ENCODE data around the gene PCSK5. TPM values are rescaled to one million over a fixed set of nuclear protein-coding genes. Genes with fewer than 3 reads are reported as not detected.

Gene PCSK5
- total and polyA plus RNA-seq, 2 experiments from 2014 or later = 59.1 to 71.7 TPM

- no peak overlapping the region for H2AFZ ChIP-seq
- no peak overlapping the region for H3K4me3 ChIP-seq
- no peak for DNase-seq (ENCODE audit: low spot score)
- H3K4me2 ChIP-seq = no peak overlapping the region
- no peak overlapping the region for H3K27ac ChIP-seq
- H3K9me3 ChIP-seq (ENCODE audit: low read depth) = no peaks in the 10 kb centered on the region
- WGBS (ENCODE audit: low lambda C conversion rate, missing lambda C conversion rate) = 90% methylated on average over 3 of the region's 3 CpGs
- no peaks in the 10 kb centered on the region for H3K36me3 ChIP-seq (replicated peaks; ENCODE audit: insufficient read depth, low read depth)
- TF ChIP-seq EZH2phosphoT487 (IDR thresholded peaks at IDR 0.05; ENCODE audit: low read depth, severe bottlenecking, unreplicated experiment) = no peak
- no peak for TF ChIP-seq CTCF (IDR thresholded peaks at IDR 0.05; ENCODE audit: poor library complexity)
- TF ChIP-seq EZH2 (IDR thresholded peaks at IDR 0.05; ENCODE audit: borderline replicate concordance) = no peak
- H4K20me1 ChIP-seq (ENCODE audit: insufficient read depth, poor library complexity, severe bottlenecking) = no peaks in the 10 kb centered on the region
- H3K79me2 ChIP-seq = no peaks in the 10 kb centered on the region
- H3K9me2 ChIP-seq (replicated peaks; ENCODE audit: insufficient read depth) = no peaks in the 10 kb centered on the region
- no peaks in the 10 kb centered on the region for H3K4me1 ChIP-seq (ENCODE audit: insufficient read depth)
- H3K27me3 ChIP-seq = no peaks in the 10 kb centered on the region
Observed at GRCh38 chr9:76351006-76351405, 460.5 kb downstream of the PCSK5 start.

GRCh38 chr9:76352026-76352620, 461.6 kb downstream of the PCSK5 start:
- no peaks in the 10 kb centered on the region for H3K36me3 ChIP-seq (replicated peaks; ENCODE audit: insufficient read depth, low read depth)

DNA sequence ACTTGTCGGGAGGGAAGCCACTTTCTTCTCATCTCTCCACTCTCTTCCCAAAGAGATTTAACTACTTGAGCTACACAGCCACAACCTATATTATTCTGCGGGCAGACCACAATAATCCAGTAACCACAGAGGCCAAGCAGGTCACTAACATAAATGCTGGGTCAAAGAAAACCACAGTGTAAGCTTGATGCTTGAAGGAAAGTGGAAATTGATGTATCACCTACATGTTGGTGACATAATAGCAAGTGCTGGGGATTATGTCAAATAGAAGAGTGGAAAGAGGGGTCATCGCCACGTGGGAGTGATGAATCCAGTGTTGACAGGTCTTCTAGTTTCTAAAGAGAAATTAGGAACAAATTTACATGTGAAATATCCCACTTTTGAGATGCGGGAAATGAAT, 462.8 kb downstream of the PCSK5 start:
- DNase-seq (ENCODE audit: low spot score) = no peak
- no peaks in the 10 kb centered on the region for H3K36me3 ChIP-seq (replicated peaks; ENCODE audit: insufficient read depth, low read depth)
- no peaks in the 10 kb centered on the region for H3K27me3 ChIP-seq
- no peaks in the 10 kb centered on the region for H3K4me1 ChIP-seq (ENCODE audit: insufficient read depth)
- H3K4me3 ChIP-seq = no peak overlapping the region
- H3K79me2 ChIP-seq = no peaks in the 10 kb centered on the region
- H3K4me2 ChIP-seq = no peak overlapping the region
- TF ChIP-seq EZH2phosphoT487 (IDR thresholded peaks at IDR 0.05; ENCODE audit: low read depth, severe bottlenecking, unreplicated experiment) = no peak
- TF ChIP-seq CTCF (IDR thresholded peaks at IDR 0.05; ENCODE audit: poor library complexity) = no peak
- no peak for TF ChIP-seq EZH2 (IDR thresholded peaks at IDR 0.05; ENCODE audit: borderline replicate concordance)
- WGBS (ENCODE audit: low lambda C conversion rate, missing lambda C conversion rate) = 72% methylated on average over 5 of the region's 5 CpGs
- H3K27ac ChIP-seq = no peak overlapping the region
- H2AFZ ChIP-seq = no peak overlapping the region
- H3K9me3 ChIP-seq (ENCODE audit: low read depth) = no peaks in the 10 kb centered on the region
- H3K9me2 ChIP-seq (replicated peaks; ENCODE audit: insufficient read depth) = no peaks in the 10 kb centered on the region
- H4K20me1 ChIP-seq (ENCODE audit: insufficient read depth, poor library complexity, severe bottlenecking) = no peaks in the 10 kb centered on the region

More at GRCh38 chr9:76352026-76352620, 461.6 kb downstream of the PCSK5 start:
- H3K9me3 ChIP-seq (ENCODE audit: low read depth) = no peaks in the 10 kb centered on the region
- H3K27me3 ChIP-seq = no peaks in the 10 kb centered on the region
- H3K4me3 ChIP-seq = no peak overlapping the region
- H4K20me1 ChIP-seq (ENCODE audit: insufficient read depth, poor library complexity, severe bottlenecking) = no peaks in the 10 kb centered on the region
- no peaks in the 10 kb centered on the region for H3K79me2 ChIP-seq
- H3K4me1 ChIP-seq (ENCODE audit: insufficient read depth) = no peaks in the 10 kb centered on the region
- DNase-seq (ENCODE audit: low spot score) = no peak
- no peaks in the 10 kb centered on the region for H3K9me2 ChIP-seq (replicated peaks; ENCODE audit: insufficient read depth)
- no peak overlapping the region for H3K27ac ChIP-seq
- TF ChIP-seq CTCF (IDR thresholded peaks at IDR 0.05; ENCODE audit: poor library complexity) (no peak), EZH2 (IDR thresholded peaks at IDR 0.05; ENCODE audit: borderline replicate concordance) (no peak), EZH2phosphoT487 (IDR thresholded peaks at IDR 0.05; ENCODE audit: low read depth, severe bottlenecking, unreplicated experiment) (no peak)
- 86% methylated on average over 4 of the region's 4 CpGs for WGBS (ENCODE audit: low lambda C conversion rate, missing lambda C conversion rate)
- no peak overlapping the region for H2AFZ ChIP-seq
- no peak overlapping the region for H3K4me2 ChIP-seq
